Calu3 (cell line): ENCODE measurements around the gene FBXO2. TPM values are rescaled to one million over a fixed set of nuclear protein-coding genes. Genes with fewer than 3 reads are reported as not detected.
A peak's percentile ranks its signal among the peaks of the same experiment; 100 is the strongest.
"Not testable (repeated sequence)": the region's sequence is repeated elsewhere in the genome, so short reads cannot be mapped to it uniquely, and the experiment has no call there.

Experiments used
- BruUV-seq: library from RNA; stranded (reverse); fragments of 400-500 nt; replicated peaks from 2 replicates; lab custom pipeline; 2021; lab: Mats Ljungman, UMichigan
- CTCF ChIA-PET: fragments of 300-600 bp; sonication (Branson Sonifier 250); formaldehyde crosslinking; loops from one replicate; lab custom pipeline; 2022; ENCODE audit warnings: antibody characterized with exemption; lab: Charles Lee
- DNase-seq: peaks from one replicate; pipeline ENCODE4 v3.0.0; 2022
- H3K27ac Mint-ChIP-seq: one replicate; pipeline ENCODE4 v1.8.0; 2022; ENCODE audit warnings: mixed read lengths; ENCODE audit not compliant: unreplicated experiment
- H3K27me3 Mint-ChIP-seq: one replicate; pipeline ENCODE4 v1.8.0; 2022; ENCODE audit warnings: mixed read lengths; ENCODE audit not compliant: unreplicated experiment
- H3K36me3 Mint-ChIP-seq: one replicate; pipeline ENCODE4 v1.8.0; 2022; ENCODE audit warnings: mild to moderate bottlenecking, moderate library complexity, mixed read lengths; ENCODE audit not compliant: insufficient read depth, unreplicated experiment
- H3K4me1 Mint-ChIP-seq: one replicate; pipeline ENCODE4 v1.8.0; 2022; ENCODE audit warnings: mild to moderate bottlenecking, low read depth, mixed read lengths; ENCODE audit not compliant: unreplicated experiment
- H3K4me3 Mint-ChIP-seq: one replicate; pipeline ENCODE4 v1.8.0; 2022; ENCODE audit warnings: mild to moderate bottlenecking, low read depth, moderate library complexity, mixed read lengths; ENCODE audit not compliant: unreplicated experiment
- H3K9me3 Mint-ChIP-seq: one replicate; pipeline ENCODE4 v1.8.0; 2022; ENCODE audit warnings: low read depth, mixed read lengths; ENCODE audit not compliant: unreplicated experiment
- CTCF ChIP-seq: fragments of 200-600 bp; IDR thresholded peaks from one replicate; pipeline ENCODE4 v1.8.0; 2022; ENCODE audit warnings: antibody characterized with exemption; ENCODE audit not compliant: unreplicated experiment
- intact Hi-C: fragments of 100-400 bp; cut with micrococcal nuclease; formaldehyde crosslinking; loops from one replicate; pipeline ENCODE4 v1.10.0; 2022; ENCODE audit not compliant: unreplicated experiment
- total RNA-seq: library from RNA; stranded (reverse); gene quantifications from 2 replicates; pipeline ENCODE4 v1.2.3, GENCODE V29; 2022

Gene FBXO2
- total RNA-seq, 1 experiment from 2014 or later, result 3.3 TPM

GRCh38 chr1:11645270-11645669 lies 9.0 kb downstream of the FBXO2 start:
- no peak overlapping the region for H3K4me3 Mint-ChIP-seq
- no peak for TF ChIP-seq CTCF
- no peaks in the 10 kb centered on the region for H3K4me1 Mint-ChIP-seq
- H3K27ac Mint-ChIP-seq, result no peak overlapping the region
- intact Hi-C loops, result no loop called here
- DNase-seq, result no peak
- H3K36me3 Mint-ChIP-seq, result no peaks in the 10 kb centered on the region
- no peaks in the 10 kb centered on the region for H3K9me3 Mint-ChIP-seq
- no TSS peak for BruUV-seq
- CTCF ChIA-PET, result interaction anchor here (0.7 to 1.3 kb wide), 6 partner anchors 10 to 608 kb away, joined by 3 to 6 read pairs (median 4); partner anchors contain the start of gene FBXO6
- H3K27me3 Mint-ChIP-seq, result peaks cover 29% of the 10 kb centered on the region

GRCh38 chr1:11643782-11644181 lies 10.4 kb downstream of the FBXO2 start:
- no peak for DNase-seq
- intact Hi-C loops, result loop anchor here (2.0 to 5.0 kb wide), 2 partner anchors 301 to 607 kb away; no protein-coding TSS in a partner anchor
- CTCF ChIA-PET, result interaction anchor here (0.6 to 0.7 kb wide), 2 partner anchors 38 to 160 kb away, joined by 3 read pairs; no protein-coding TSS in a partner anchor
- no peak for TF ChIP-seq CTCF
- no peaks in the 10 kb centered on the region for H3K9me3 Mint-ChIP-seq
- H3K4me3 Mint-ChIP-seq, result no peak overlapping the region
- H3K27me3 Mint-ChIP-seq, result peaks cover 33% of the 10 kb centered on the region
- no TSS peak for BruUV-seq
- H3K4me1 Mint-ChIP-seq, result no peaks in the 10 kb centered on the region
- H3K36me3 Mint-ChIP-seq, result no peaks in the 10 kb centered on the region
- H3K27ac Mint-ChIP-seq, result no peak overlapping the region

- not testable (repeated sequence) for H3K4me3 Mint-ChIP-seq, H3K4me1 Mint-ChIP-seq, H3K9me3 Mint-ChIP-seq, BruUV-seq, H3K36me3 Mint-ChIP-seq, H3K27ac Mint-ChIP-seq
- peaks cover 45% of the 10 kb centered on the region for H3K27me3 Mint-ChIP-seq
- intact Hi-C loops, result loop anchor here (1.0 to 5.0 kb wide), 3 partner anchors 300 to 606 kb away; no protein-coding TSS in a partner anchor
- CTCF ChIA-PET, result interaction anchor here (2.2 kb wide), 1 partner anchor 605 kb away, joined by 7 read pairs; no protein-coding TSS in a partner anchor
- peak; percentile 68 for TF ChIP-seq CTCF
- DNase-seq, result peak; percentile 67
Measured at GRCh38 chr1:11642418-11643017, 11.7 kb downstream of the FBXO2 start.

- peaks cover 52% of the 10 kb centered on the region for H3K27me3 Mint-ChIP-seq
- intact Hi-C loops, result loop anchor here (1.0 to 5.0 kb wide), 3 partner anchors 300 to 605 kb away; no protein-coding TSS in a partner anchor
- H3K4me1 Mint-ChIP-seq, result no peaks in the 10 kb centered on the region
- no peak for TF ChIP-seq CTCF
- no TSS peak for BruUV-seq
- H3K36me3 Mint-ChIP-seq, result no peaks in the 10 kb centered on the region
- no peak overlapping the region for H3K4me3 Mint-ChIP-seq
- CTCF ChIA-PET, result interaction anchor here (0.8 to 2.2 kb wide), 3 partner anchors 133 to 604 kb away, joined by 3 to 7 read pairs (median 4); no protein-coding TSS in a partner anchor
- H3K9me3 Mint-ChIP-seq, result no peaks in the 10 kb centered on the region
- no peak for DNase-seq
- H3K27ac Mint-ChIP-seq, result no peak overlapping the region
Measured at GRCh38 chr1:11641776-11642305, 12.4 kb downstream of the FBXO2 start.
